ENCODE data around the gene GAREM1. TPM values are rescaled to one million over a fixed set of nuclear protein-coding genes. Genes with fewer than 3 reads are reported as not detected.
"Not testable (repeated sequence)": the region's sequence is repeated elsewhere in the genome, so short reads cannot be mapped to it uniquely, and the experiment has no call there.

The GAREM1 gene
- polyA plus RNA-seq, 1 of the 3 experiments (the other 2 are of a cell fraction) = 2.8 TPM

DNA sequence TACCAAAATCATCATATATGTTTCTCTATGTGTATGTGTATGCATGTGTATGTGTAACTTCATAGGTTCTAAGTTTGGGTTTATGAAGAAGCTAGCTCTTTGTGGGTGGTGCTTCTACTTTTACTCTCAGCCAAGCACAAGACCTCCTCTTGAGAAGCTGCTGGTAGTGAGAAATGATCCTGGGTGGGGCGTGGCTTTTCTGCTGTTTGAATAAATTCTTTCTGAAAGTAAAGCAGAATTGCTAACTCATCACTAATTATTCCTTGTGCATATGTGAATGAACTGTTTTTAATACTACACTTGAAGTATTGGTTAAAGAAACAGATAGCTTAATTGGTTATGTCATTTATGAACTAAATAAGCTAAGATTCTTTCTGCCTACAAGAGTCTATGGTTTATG, 7.6 kb upstream of the GAREM1 start:
- H2AFZ ChIP-seq (ENCODE audit: low read depth) = no peak overlapping the region
- no peak overlapping the region for H3K4me2 ChIP-seq
- no peak overlapping the region for H3K27ac ChIP-seq (ENCODE audit: low read depth in 2 of 2, low read length in 1 of 2)
- H3K4me3 ChIP-seq (ENCODE audit: low read depth in 2 of 2, low read length in 1 of 2) = no peak overlapping the region
- no peaks in the 10 kb centered on the region for H3K9me3 ChIP-seq
- TF ChIP-seq GABPA (IDR thresholded peaks at IDR 0.05; ENCODE audit: low read depth) (no peak), FOXJ3 (CRISPR knock-in tag; IDR thresholded peaks at IDR 0.05) (no peak), SIN3A (IDR thresholded peaks at IDR 0.05; ENCODE audit: borderline replicate concordance, low read depth, low read length) (no peak), CHD2 (IDR thresholded peaks at IDR 0.05; ENCODE audit: low read length, partially characterized antibody) (no peak)
- no peak overlapping the region for H3K9ac ChIP-seq
- H3K9me2 ChIP-seq = no peaks in the 10 kb centered on the region
- no peaks in the 10 kb centered on the region for H3F3A ChIP-seq (replicated peaks; ENCODE audit: insufficient read depth)
- no peaks in the 10 kb centered on the region for H4K20me1 ChIP-seq (ENCODE audit: insufficient read depth)
- 33% methylated on average over 1 of the region's 1 CpG for WGBS (ENCODE audit: low lambda C conversion rate)
- no peaks in the 10 kb centered on the region for H3K79me2 ChIP-seq (ENCODE audit: insufficient read depth)
- H3K4me1 ChIP-seq (ENCODE audit: control insufficient read depth in 1 of 2, insufficient read depth in 2 of 2, low read depth in 1 of 2, low read length in 1 of 2) = peaks cover 0 to 4% of the 10 kb centered on the region in 2 experiments; a peak in 2 of 4 replicates
- no peaks in the 10 kb centered on the region; the same call in 1 of the 2 replicates for H3K27me3 ChIP-seq (ENCODE audit: insufficient read depth)
- no peaks in the 10 kb centered on the region for H3K36me3 ChIP-seq (replicated peaks in 1 of 2; ENCODE audit: control insufficient read depth in 1 of 2, insufficient read depth in 2 of 2, low read length in 1 of 2)
- DNase-seq = no peak
- ChIA-PET POLR2A (no interaction called here), CTCF (interaction anchor here (1.0 to 1.9 kb wide), 5 partner anchors 9 to 207 kb away, joined by 4 to 11 read pairs (median 6); no protein-coding TSS in a partner anchor)

DNA sequence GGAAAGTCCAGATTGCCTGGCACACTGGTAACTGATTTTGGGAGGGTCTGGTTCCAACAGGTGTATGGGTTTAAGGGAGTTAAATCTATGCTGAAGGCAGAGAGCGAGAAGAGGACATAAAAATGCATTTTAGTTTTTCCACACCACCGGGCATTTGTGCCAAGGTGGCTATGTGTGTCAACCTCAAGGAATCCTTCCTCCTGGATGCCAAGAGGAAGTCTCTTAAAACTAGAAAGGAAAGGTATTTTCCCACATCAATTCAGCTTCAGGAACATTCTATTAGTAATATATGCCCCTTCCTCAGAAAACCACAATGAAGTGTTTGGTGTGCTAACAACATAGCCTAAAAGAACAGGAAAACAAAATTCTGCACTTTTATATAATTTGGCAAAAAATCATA, 5.4 kb upstream of the GAREM1 start:
- ChIA-PET POLR2A (no interaction called here), CTCF (no interaction called here)
- H2AFZ ChIP-seq (ENCODE audit: low read depth) = no peak overlapping the region
- H3K79me2 ChIP-seq (ENCODE audit: insufficient read depth) = no peaks in the 10 kb centered on the region
- H3K9me3 ChIP-seq = no peaks in the 10 kb centered on the region
- no peaks in the 10 kb centered on the region; the same call in 1 of the 2 replicates for H3K27me3 ChIP-seq (ENCODE audit: insufficient read depth)
- no peak overlapping the region for H3K4me3 ChIP-seq (ENCODE audit: low read depth in 2 of 2, low read length in 1 of 2)
- peaks cover 4% of the 10 kb centered on the region for H3F3A ChIP-seq (replicated peaks; ENCODE audit: insufficient read depth)
- H3K27ac ChIP-seq (ENCODE audit: low read depth in 2 of 2, low read length in 1 of 2) = no peak overlapping the region
- 37% methylated on average over 2 of the region's 2 CpGs for WGBS (ENCODE audit: low lambda C conversion rate)
- H3K4me2 ChIP-seq = no peak overlapping the region
- DNase-seq = no peak
- peaks cover 0 to 9% of the 10 kb centered on the region in 2 experiments; a peak in 2 of 4 replicates for H3K4me1 ChIP-seq (ENCODE audit: control insufficient read depth in 1 of 2, insufficient read depth in 2 of 2, low read depth in 1 of 2, low read length in 1 of 2)
- no peak overlapping the region for H3K9ac ChIP-seq
- H3K9me2 ChIP-seq = no peaks in the 10 kb centered on the region
- no peaks in the 10 kb centered on the region for H3K36me3 ChIP-seq (replicated peaks in 1 of 2; ENCODE audit: control insufficient read depth in 1 of 2, insufficient read depth in 2 of 2, low read length in 1 of 2)
- no peaks in the 10 kb centered on the region for H4K20me1 ChIP-seq (ENCODE audit: insufficient read depth)
- no peak for TF ChIP-seq CHD2 (IDR thresholded peaks at IDR 0.05; ENCODE audit: low read length, partially characterized antibody)
- no peak for TF ChIP-seq RAD21 (IDR thresholded peaks at IDR 0.05; ENCODE audit: low read length)
- TF ChIP-seq, protein P1, sequence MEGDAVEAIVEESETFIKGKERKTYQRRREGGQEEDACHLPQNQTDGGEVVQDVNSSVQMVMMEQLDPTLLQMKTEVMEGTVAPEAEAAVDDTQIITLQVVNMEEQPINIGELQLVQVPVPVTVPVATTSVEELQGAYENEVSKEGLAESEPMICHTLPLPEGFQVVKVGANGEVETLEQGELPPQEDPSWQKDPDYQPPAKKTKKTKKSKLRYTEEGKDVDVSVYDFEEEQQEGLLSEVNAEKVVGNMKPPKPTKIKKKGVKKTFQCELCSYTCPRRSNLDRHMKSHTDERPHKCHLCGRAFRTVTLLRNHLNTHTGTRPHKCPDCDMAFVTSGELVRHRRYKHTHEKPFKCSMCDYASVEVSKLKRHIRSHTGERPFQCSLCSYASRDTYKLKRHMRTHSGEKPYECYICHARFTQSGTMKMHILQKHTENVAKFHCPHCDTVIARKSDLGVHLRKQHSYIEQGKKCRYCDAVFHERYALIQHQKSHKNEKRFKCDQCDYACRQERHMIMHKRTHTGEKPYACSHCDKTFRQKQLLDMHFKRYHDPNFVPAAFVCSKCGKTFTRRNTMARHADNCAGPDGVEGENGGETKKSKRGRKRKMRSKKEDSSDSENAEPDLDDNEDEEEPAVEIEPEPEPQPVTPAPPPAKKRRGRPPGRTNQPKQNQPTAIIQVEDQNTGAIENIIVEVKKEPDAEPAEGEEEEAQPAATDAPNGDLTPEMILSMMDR (IDR thresholded peaks at IDR 0.05) = no peak
- no peak for TF ChIP-seq TEAD4 (IDR thresholded peaks at IDR 0.05; ENCODE audit: borderline replicate concordance, insufficient read depth)

DNA sequence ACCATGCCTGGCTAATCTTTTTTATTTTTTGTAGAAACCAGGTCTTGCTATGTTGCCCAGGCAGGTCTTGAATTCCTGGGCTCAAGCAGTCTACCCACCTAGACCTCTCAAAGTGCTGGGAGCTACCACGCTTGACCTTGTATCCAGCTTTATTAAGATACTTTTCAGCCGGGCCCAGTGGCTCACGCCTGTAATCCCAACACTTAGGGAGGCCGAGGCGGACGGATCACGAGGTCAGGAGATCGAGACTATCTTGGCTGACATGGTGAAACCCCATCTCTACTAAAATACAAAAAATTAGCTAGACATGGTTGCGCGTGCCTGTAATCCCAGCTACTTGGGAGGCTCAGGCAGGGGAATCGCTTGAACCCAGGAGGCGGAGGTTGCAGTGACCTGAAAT, 4.4 kb upstream of the GAREM1 start:
- H3K36me3 ChIP-seq (replicated peaks in 1 of 2; ENCODE audit: control insufficient read depth in 1 of 2, insufficient read depth in 2 of 2, low read length in 1 of 2); H3K27ac ChIP-seq (ENCODE audit: low read depth in 2 of 2, low read length in 1 of 2); H4K20me1 ChIP-seq (ENCODE audit: insufficient read depth); H3K4me2 ChIP-seq; H2AFZ ChIP-seq (ENCODE audit: low read depth); H3K27me3 ChIP-seq (ENCODE audit: insufficient read depth); H3F3A ChIP-seq (replicated peaks; ENCODE audit: insufficient read depth); DNase-seq; H3K9me2 ChIP-seq; H3K79me2 ChIP-seq (ENCODE audit: insufficient read depth); POLR2A ChIA-PET; H3K4me1 ChIP-seq (ENCODE audit: control insufficient read depth in 1 of 2, insufficient read depth in 2 of 2, low read depth in 1 of 2, low read length in 1 of 2); H3K9ac ChIP-seq; H3K4me3 ChIP-seq (ENCODE audit: low read depth in 2 of 2, low read length in 1 of 2); H3K9me3 ChIP-seq: not testable (repeated sequence)
- 88% methylated on average over 12 of the region's 12 CpGs for WGBS (ENCODE audit: low lambda C conversion rate)
- CTCF ChIA-PET = interaction anchor here (0.7 to 6.5 kb wide), 6 partner anchors 11 to 317 kb away, joined by 3 to 41 read pairs (median 5); no protein-coding TSS in a partner anchor
